SK-N-SH treated with all-trans-retinoic acid at 6 μM for 48 hours (cell line): Measurements from ENCODE around the gene PRRC1.
A peak's percentile ranks its signal among the peaks of the same experiment; 100 is the strongest.

Experiments used
- ATAC-seq: fragments of 200-7000 bp; cut with Tn5 transposase; 3 replicates; pipeline ENCODE4 v1.9.1; 2020; ENCODE audit warnings: mild to moderate bottlenecking, moderate library complexity
- ARNTL ChIP-seq: fragments of 450-650 bp; formaldehyde crosslinking; IDR thresholded peaks from 2 replicates; pipeline ENCODE4 v1.5.0; 2020; ENCODE audit warnings: low read depth, mild to moderate bottlenecking, moderate library complexity, borderline replicate concordance
- BACH2 ChIP-seq: fragments of 250-450 bp; sonication (Bioruptor Pico); IDR thresholded peaks from 2 replicates; pipeline ENCODE4 v1.9.0; 2021; ENCODE audit warnings: mild to moderate bottlenecking, borderline replicate concordance
- CSDC2 ChIP-seq: fragments of 250-450 bp; sonication (Bioruptor Pico); IDR thresholded peaks from 2 replicates; pipeline ENCODE4 v1.5.0; 2020; ENCODE audit warnings: mild to moderate bottlenecking, moderate library complexity
- CSRNP3 ChIP-seq: fragments of 250-450 bp; sonication (Bioruptor Pico); IDR thresholded peaks from 2 replicates; pipeline ENCODE4 v1.5.1; 2021; ENCODE audit warnings: mild to moderate bottlenecking, moderate library complexity
- ESRRG ChIP-seq: fragments of 250-450 bp; sonication (Bioruptor Pico); IDR thresholded peaks from 2 replicates; pipeline ENCODE4 v1.6.1; 2021; ENCODE audit warnings: mild to moderate bottlenecking
- GLIS3 ChIP-seq: fragments of 250-450 bp; sonication (Bioruptor Pico); IDR thresholded peaks from 2 replicates; pipeline ENCODE4 v1.5.0; 2020; ENCODE audit warnings: mild to moderate bottlenecking, moderate library complexity
- ISL1 ChIP-seq: fragments of 250-450 bp; sonication (Bioruptor Pico); IDR thresholded peaks from 2 replicates; pipeline ENCODE4 v2.1.2; 2022; ENCODE audit warnings: mild to moderate bottlenecking, moderate library complexity
- OSR1 ChIP-seq: fragments of 250-450 bp; sonication (Bioruptor Pico); IDR thresholded peaks from 2 replicates; pipeline ENCODE4 v1.8.0; 2022; ENCODE audit warnings: moderate library complexity, mild to moderate bottlenecking, inconsistent platforms
- PATZ1 ChIP-seq: fragments of 250-450 bp; sonication (Bioruptor Pico); IDR thresholded peaks from 2 replicates; pipeline ENCODE4 v1.8.0; 2020; ENCODE audit warnings: mild to moderate bottlenecking, moderate library complexity, borderline replicate concordance
- POU6F1 ChIP-seq: fragments of 250-450 bp; sonication (Bioruptor Pico); IDR thresholded peaks from 2 replicates; pipeline ENCODE4 v1.8.0; 2021; ENCODE audit warnings: low read depth, mild to moderate bottlenecking, moderate library complexity, borderline replicate concordance
- RARB ChIP-seq: fragments of 250-450 bp; sonication (Bioruptor Pico); IDR thresholded peaks from 2 replicates; pipeline ENCODE4 v1.8.0; 2021; ENCODE audit warnings: mild to moderate bottlenecking, moderate library complexity
- SNAI2 ChIP-seq: fragments of 250-450 bp; sonication (Bioruptor Pico); IDR thresholded peaks from 2 replicates; pipeline ENCODE4 v1.5.0; 2020; ENCODE audit warnings: mild to moderate bottlenecking, moderate library complexity
- TCF4 ChIP-seq: fragments of 250-450 bp; sonication (Bioruptor Pico); IDR thresholded peaks from 2 replicates; pipeline ENCODE4 v1.8.0; 2021; ENCODE audit warnings: mild to moderate bottlenecking, moderate library complexity, borderline replicate concordance
- TOX ChIP-seq: fragments of 250-450 bp; sonication (Bioruptor Pico); IDR thresholded peaks from 2 replicates; pipeline ENCODE4 v1.8.0; 2021; ENCODE audit warnings: mild to moderate bottlenecking, moderate library complexity, borderline replicate concordance
- TSHZ2 ChIP-seq: fragments of 250-450 bp; sonication (Bioruptor Pico); IDR thresholded peaks from 2 replicates; pipeline ENCODE4 v1.5.0; 2020; ENCODE audit warnings: mild to moderate bottlenecking, moderate library complexity
- ZFP3 ChIP-seq: fragments of 250-450 bp; sonication (Bioruptor Pico); IDR thresholded peaks from 2 replicates; pipeline ENCODE4 v1.5.0; 2020; ENCODE audit warnings: mild to moderate bottlenecking, moderate library complexity
- ZFP30 ChIP-seq: fragments of 450-650 bp; formaldehyde crosslinking; IDR thresholded peaks from 2 replicates; pipeline ENCODE4 v1.5.0; 2022; ENCODE audit warnings: mild to moderate bottlenecking, moderate library complexity
- ZNF565 ChIP-seq: fragments of 450-650 bp; formaldehyde crosslinking; conservative IDR thresholded peaks from 2 replicates; pipeline ENCODE4 v1.5.0; 2020; ENCODE audit warnings: low read depth, mild to moderate bottlenecking, moderate library complexity
- ZNF70 ChIP-seq: fragments of 450-650 bp; formaldehyde crosslinking; IDR thresholded peaks from 2 replicates; pipeline ENCODE4 v1.5.0; 2020; ENCODE audit warnings: mild to moderate bottlenecking, moderate library complexity
- ZNF8 ChIP-seq: fragments of 450-650 bp; formaldehyde crosslinking; IDR thresholded peaks from 2 replicates; pipeline ENCODE4 v1.5.0; 2020; ENCODE audit warnings: mild to moderate bottlenecking, moderate library complexity

The PRRC1 gene

GRCh38 chr5:127556609-127557334, 39.3 kb downstream of the PRRC1 start:
- no peak for ATAC-seq
- no peak for TF ChIP-seq BACH2 (CRISPR knock-in tag)
- no peak for TF ChIP-seq CSRNP3 (CRISPR knock-in tag)
- no peak for TF ChIP-seq ISL1 (CRISPR knock-in tag)
- TF ChIP-seq ARNTL (CRISPR knock-in tag): no peak
- TF ChIP-seq PATZ1 (CRISPR knock-in tag): no peak
- TF ChIP-seq TSHZ2: no peak
- no peak for TF ChIP-seq SNAI2 (CRISPR knock-in tag)
- TF ChIP-seq ZNF70 (CRISPR knock-in tag): no peak
- TF ChIP-seq GLIS3 (CRISPR knock-in tag): no peak
- no peak for TF ChIP-seq OSR1 (CRISPR knock-in tag)
- no peak for TF ChIP-seq ESRRG
- TF ChIP-seq ZNF8 (CRISPR knock-in tag): no peak
- no peak for TF ChIP-seq TCF4 (CRISPR knock-in tag)
- TF ChIP-seq ZNF565 (CRISPR knock-in tag): no peak
- no peak for TF ChIP-seq ZFP30
- no peak for TF ChIP-seq ZFP3 (CRISPR knock-in tag)
- no peak for TF ChIP-seq CSDC2 (CRISPR knock-in tag)
- TF ChIP-seq, all 23 proteins: peak for 0

GRCh38 chr5:127558273-127558672, 40.8 kb downstream of the PRRC1 start:
- TF ChIP-seq ISL1 (CRISPR knock-in tag): no peak
- TF ChIP-seq ARNTL (CRISPR knock-in tag): no peak
- TF ChIP-seq TCF4 (CRISPR knock-in tag): no peak
- no peak for TF ChIP-seq RARB (CRISPR knock-in tag)
- TF ChIP-seq ESRRG: no peak
- no peak for TF ChIP-seq CSRNP3 (CRISPR knock-in tag)
- TF ChIP-seq TOX (CRISPR knock-in tag): no peak
- no peak for ATAC-seq

GRCh38 chr5:127561254-127561653, 43.8 kb downstream of the PRRC1 start:
- ATAC-seq: peak; percentile 34; the same call in 2 of the 3 replicates
- TF ChIP-seq ZFP3 (CRISPR knock-in tag) (no peak), ISL1 (CRISPR knock-in tag) (no peak), POU6F1 (CRISPR knock-in tag) (no peak), TSHZ2 (no peak), CSRNP3 (CRISPR knock-in tag) (no peak), ARNTL (CRISPR knock-in tag) (no peak), TCF4 (CRISPR knock-in tag) (no peak), ZFP30 (no peak), PATZ1 (CRISPR knock-in tag) (no peak), TOX (CRISPR knock-in tag) (no peak)
